A549 (cell line): ENCODE results near the gene ZBTB46. TPM values are rescaled to one million over a fixed set of nuclear protein-coding genes. Genes with fewer than 3 reads are reported as not detected.

Experiments
- ATAC-seq, 2 experiments: fragments of 200-7000 bp in 1 of 2; fragments of >200 bp in 1 of 2; cut with Nextera tagmentation in 1 of 2; cut with Tn5 transposase in 1 of 2; 3 replicates each; pipeline versions ENCODE4 v1.8.0 to v1.9.1; 2018 to 2020; ENCODE audit warnings: mild to moderate bottlenecking in 1 of 2, moderate library complexity in 1 of 2
- CTCF ChIA-PET: fragments of 300-600 bp; sonication (Branson Sonifier 250); formaldehyde crosslinking; extraction: SDS; loops from one replicate; lab custom pipeline; 2021; ENCODE audit warnings: antibody characterized with exemption, inconsistent platforms; lab: Yijun Ruan, JAX
- POLR2A ChIA-PET: fragments of 350-600 bp; formaldehyde crosslinking; extraction: SDS; loops from one replicate; lab custom pipeline; 2021; ENCODE audit warnings: antibody characterized with exemption, inconsistent platforms; lab: Yijun Ruan, JAX
- DNase-seq, 2 experiments: peaks; one replicate each; pipeline versions ENCODE4 v3.0.0 to v3.0.0-alpha.2; 2011 to 2016; ENCODE audit warnings: low read depth in 1 of 2, low spot score in 1 of 2
- FAIRE-seq: peaks from 2 replicates; lab custom pipeline; 2011; peaks lifted over from hg19 to GRCh38; lab: Jason Lieb, UNC
- H3K27ac ChIP-seq, 2 experiments: fragments of >200 bp; sonication (Bioruptor Twin); formaldehyde crosslinking; 3 replicates each; pipeline ENCODE4 v1.5.1; 2016 to 2017
- H3K4me1 ChIP-seq: fragments of >200 bp; sonication (Bioruptor Twin); formaldehyde crosslinking; 3 replicates; pipeline ENCODE4 v1.6.1; 2016
- H3K4me2 ChIP-seq: fragments of >200 bp; sonication (Bioruptor Twin); formaldehyde crosslinking; 3 replicates; pipeline ENCODE4 v1.6.1; 2016
- H3K4me3 ChIP-seq: fragments of >200 bp; sonication (Bioruptor Twin); formaldehyde crosslinking; 3 replicates; pipeline ENCODE4 v1.5.1; 2016
- H3K9me3 ChIP-seq: fragments of >200 bp; sonication (Bioruptor Twin); formaldehyde crosslinking; 3 replicates; pipeline ENCODE4 v1.6.1; 2016
- BHLHE40 ChIP-seq: IDR thresholded peaks from 2 replicates; pipeline ENCODE4 v1.6.1; 2012; ENCODE audit warnings: low read depth, low read length, inconsistent platforms
- CBX8 ChIP-seq: fragments of 200-600 bp; sonication (generic); IDR thresholded peaks from 2 replicates; pipeline ENCODE4 v1.6.1; 2016
- EHF ChIP-seq: fragments of 250-450 bp; sonication (Bioruptor Pico); IDR thresholded peaks from 2 replicates; pipeline ENCODE4 v1.5.0; 2020; ENCODE audit warnings: mild to moderate bottlenecking
- EHMT2 ChIP-seq: fragments of 200-600 bp; sonication (generic); IDR thresholded peaks from 2 replicates; pipeline ENCODE4 v1.6.1; 2016; ENCODE audit warnings: antibody characterized with exemption, low read depth, mild to moderate bottlenecking, moderate library complexity
- FOXS1 ChIP-seq: fragments of 250-450 bp; sonication (Bioruptor Pico); IDR thresholded peaks from 2 replicates; pipeline ENCODE4 v1.5.0; 2020; ENCODE audit warnings: mild to moderate bottlenecking, moderate library complexity
- HEYL ChIP-seq: fragments of 250-450 bp; sonication (Bioruptor Pico); IDR thresholded peaks from 2 replicates; pipeline ENCODE4 v1.8.0; 2021; ENCODE audit warnings: mild to moderate bottlenecking, moderate library complexity
- HOXA7 ChIP-seq: fragments of 250-450 bp; sonication (Bioruptor Pico); IDR thresholded peaks from 2 replicates; pipeline ENCODE4 v1.5.0; 2020; ENCODE audit warnings: mild to moderate bottlenecking, moderate library complexity
- HOXB5 ChIP-seq: fragments of 250-450 bp; sonication (Bioruptor Pico); IDR thresholded peaks from 2 replicates; pipeline ENCODE4 v1.5.0; 2020; ENCODE audit warnings: mild to moderate bottlenecking, moderate library complexity
- JUNB ChIP-seq: fragments of >200 bp; sonication (Bioruptor Twin); formaldehyde crosslinking; IDR thresholded peaks from 2 replicates; pipeline ENCODE4 v1.6.1; 2016
- KDM1A ChIP-seq: fragments of 200-600 bp; sonication (generic); IDR thresholded peaks from 2 replicates; pipeline ENCODE4 v1.6.1; 2016; ENCODE audit warnings: low read depth, mild to moderate bottlenecking
- MAFK ChIP-seq: fragments of 450-650 bp; IDR thresholded peaks from 2 replicates; pipeline ENCODE4 v1.6.1; 2014; ENCODE audit not compliant: partially characterized antibody
- MAZ ChIP-seq: fragments of 150-350 bp; IDR thresholded peaks from 2 replicates; pipeline ENCODE4 v1.6.1; 2014; ENCODE audit warnings: antibody characterized with exemption, low read depth, low read length, borderline replicate concordance
- MYC ChIP-seq: IDR thresholded peaks from 2 replicates; pipeline ENCODE4 v1.6.1; 2012; ENCODE audit warnings: mild to moderate bottlenecking, inconsistent platforms, low read length, improper control_type of control experiment, borderline replicate concordance
- NPAS2 ChIP-seq: fragments of 250-450 bp; sonication (Bioruptor Pico); IDR thresholded peaks from 2 replicates; pipeline ENCODE4 v1.8.0; 2022; ENCODE audit warnings: mild to moderate bottlenecking, moderate library complexity, borderline replicate concordance
- NR3C1 ChIP-seq: fragments of >200 bp; sonication (Bioruptor Twin); formaldehyde crosslinking; IDR thresholded peaks from 3 replicates; pipeline ENCODE4 v1.6.1; 2017
- PHF8 ChIP-seq: fragments of 200-600 bp; sonication (generic); IDR thresholded peaks from 2 replicates; pipeline ENCODE4 v1.6.1; 2016; ENCODE audit warnings: low read depth, mild to moderate bottlenecking, antibody characterized with exemption, moderate library complexity, borderline replicate concordance
- POLR2A ChIP-seq: IDR thresholded peaks from 2 replicates; pipeline ENCODE4 v1.6.1; 2012; ENCODE audit warnings: mild to moderate bottlenecking, low read length
- POLR2AphosphoS2 ChIP-seq: conservative IDR thresholded peaks from 2 replicates; pipeline ENCODE4 v1.6.1; 2012; ENCODE audit warnings: low read length, improper control_type of control experiment, inconsistent platforms
- RAD21 ChIP-seq, 2 experiments: fragments of >200 bp in 1 of 2; sonication (Bioruptor Twin) in 1 of 2; formaldehyde crosslinking in 1 of 2; IDR thresholded peaks in 1 of 2; conservative IDR thresholded peaks in 1 of 2; 2 replicates in 1 of 2; 3 replicates in 1 of 2; pipeline ENCODE4 v1.6.1; 2012 to 2018; ENCODE audit warnings: inconsistent platforms in 1 of 2
- RCOR1 ChIP-seq: fragments of 150-350 bp; IDR thresholded peaks from 2 replicates; pipeline ENCODE4 v1.6.1; 2014; ENCODE audit warnings: antibody characterized with exemption, low read length, low read depth
- TP53 ChIP-seq: fragments of 250-450 bp; sonication (Bioruptor Pico); IDR thresholded peaks from 2 replicates; pipeline ENCODE4 v1.5.0; 2021; ENCODE audit warnings: mild to moderate bottlenecking, moderate library complexity
- ZC3H11A ChIP-seq: fragments of 450-650 bp; IDR thresholded peaks from 2 replicates; pipeline ENCODE4 v1.6.1; 2014; ENCODE audit warnings: antibody characterized with exemption, mild to moderate bottlenecking
- ZFP36 ChIP-seq: fragments of 450-650 bp; IDR thresholded peaks from 2 replicates; pipeline ENCODE4 v1.6.1; 2014; ENCODE audit warnings: borderline replicate concordance; ENCODE audit not compliant: partially characterized antibody
- ZSCAN20 ChIP-seq: fragments of 250-450 bp; sonication (Bioruptor Pico); IDR thresholded peaks from 2 replicates; pipeline ENCODE4 v1.8.0; 2022; ENCODE audit warnings: mild to moderate bottlenecking, moderate library complexity
- WGBS: methylation state at CpG from one replicate; pipeline ENCODE4 v1.1.6; 2017; ENCODE audit errors: missing lambda C conversion rate; 5-methylcytosine and 5-hydroxymethylcytosine counted together
- polyA plus RNA-seq, 4 experiments: library from polyadenylated mRNA; depleted of rRNA in 3 of 4; stranded (reverse); fragments of >200 nt; fragmentation: RNase III in 1 of 4; extraction: RNeasy Plus Mini Kit Qiagen cat#74134 plus additional on column Dnase treatment in 1 of 4; gene quantifications; 2 replicates in 3 of 4; 3 replicates in 1 of 4; pipeline ENCODE4 v1.2.3, GENCODE V29; 2011 to 2017
- TF ChIP-seq, protein P1 (sequence below): fragments of >200 bp; sonication (Bioruptor Twin); formaldehyde crosslinking; IDR thresholded peaks from 2 replicates; pipeline ENCODE4 v1.6.1; 2016
- TF ChIP-seq, protein P2 (sequence below): fragments of 250-450 bp; sonication (Bioruptor Pico); IDR thresholded peaks from 2 replicates; pipeline ENCODE4 v1.5.0; 2020; ENCODE audit warnings: low read depth, mild to moderate bottlenecking, moderate library complexity
- TF ChIP-seq, protein P3 (sequence below): fragments of 450-650 bp; IDR thresholded peaks from 2 replicates; pipeline ENCODE4 v1.6.1; 2014; ENCODE audit warnings: antibody characterized with exemption
- TF ChIP-seq, protein P4 (sequence below): IDR thresholded peaks from 2 replicates; pipeline ENCODE4 v1.6.1; 2012
- TF ChIP-seq, protein P5 (sequence below): IDR thresholded peaks from 2 replicates; pipeline ENCODE4 v1.6.1; 2012

The ZBTB46 gene
- polyA plus RNA-seq, 2 of the 4 experiments (the other 2 are of a cell fraction), result 0.17 to 0.43 TPM

DNA sequence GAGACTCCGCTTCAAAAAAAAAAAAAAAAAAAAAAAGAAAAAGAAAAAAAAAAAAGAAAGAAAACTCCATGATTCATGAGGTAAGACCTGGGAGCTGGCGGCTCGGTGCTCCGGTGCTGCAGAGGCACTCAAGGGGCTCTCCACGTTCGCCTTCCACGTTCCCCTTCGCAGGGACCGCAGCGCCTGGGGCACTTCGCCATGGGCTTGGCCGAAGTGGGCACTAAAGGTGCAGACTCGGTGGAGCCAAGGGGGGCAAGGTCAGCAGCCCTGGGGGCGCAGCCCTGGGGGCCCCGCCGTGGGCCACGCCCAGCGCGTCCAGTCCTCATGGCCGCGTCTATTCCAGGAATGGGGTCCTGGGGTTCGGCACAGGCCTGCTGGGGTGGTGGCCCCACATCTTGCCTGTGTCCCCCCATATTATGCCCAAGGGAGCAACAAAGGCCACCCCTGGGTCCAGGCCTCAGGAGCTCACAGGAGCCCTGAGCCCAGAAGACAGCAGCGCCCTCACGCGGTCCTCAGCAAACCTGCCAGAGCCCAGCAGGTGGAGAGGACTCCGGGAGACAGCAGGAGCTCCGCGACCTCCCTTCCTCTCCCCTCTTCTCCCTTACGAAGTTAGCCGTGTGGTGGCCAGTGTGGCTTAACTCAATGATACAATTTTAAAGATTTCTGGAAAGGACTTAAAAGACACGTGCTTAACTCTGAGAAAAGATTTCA lies 21.9 kb downstream of the ZBTB46 start:
- ATAC-seq (no peak), FAIRE-seq (no peak), DNase-seq (no peak)
- Histone ChIP-seq H3K4me3 (no peak overlapping the region), H3K27ac (no peak overlapping the region), H3K4me2 (no peak overlapping the region), H3K4me1 (no peaks in the 10 kb centered on the region), H3K9me3 (no peaks in the 10 kb centered on the region)
- TF ChIP-seq, protein P1, sequence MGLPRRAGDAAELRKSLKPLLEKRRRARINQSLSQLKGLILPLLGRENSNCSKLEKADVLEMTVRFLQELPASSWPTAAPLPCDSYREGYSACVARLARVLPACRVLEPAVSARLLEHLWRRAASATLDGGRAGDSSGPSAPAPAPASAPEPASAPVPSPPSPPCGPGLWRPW, result no peak
- TF ChIP-seq ZC3H11A (no peak), RAD21 (conservative IDR thresholded peaks at IDR 0.05 in 1 of 2, IDR thresholded peaks at IDR 0.05 in 1 of 2) (no peak), ZFP36 (no peak), NR3C1 (no peak), NPAS2 (CRISPR knock-in tag) (no peak), KDM1A (no peak), HOXB5 (CRISPR knock-in tag) (no peak), ZSCAN20 (CRISPR knock-in tag) (no peak), HOXA7 (no peak), PHF8 (no peak), HEYL (no peak), TP53 (CRISPR knock-in tag) (no peak)
- TF ChIP-seq, protein P2, sequence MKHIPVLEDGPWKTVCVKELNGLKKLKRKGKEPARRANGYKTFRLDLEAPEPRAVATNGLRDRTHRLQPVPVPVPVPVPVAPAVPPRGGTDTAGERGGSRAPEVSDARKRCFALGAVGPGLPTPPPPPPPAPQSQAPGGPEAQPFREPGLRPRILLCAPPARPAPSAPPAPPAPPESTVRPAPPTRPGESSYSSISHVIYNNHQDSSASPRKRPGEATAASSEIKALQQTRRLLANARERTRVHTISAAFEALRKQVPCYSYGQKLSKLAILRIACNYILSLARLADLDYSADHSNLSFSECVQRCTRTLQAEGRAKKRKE, result no peak
- TF ChIP-seq, protein P3, sequence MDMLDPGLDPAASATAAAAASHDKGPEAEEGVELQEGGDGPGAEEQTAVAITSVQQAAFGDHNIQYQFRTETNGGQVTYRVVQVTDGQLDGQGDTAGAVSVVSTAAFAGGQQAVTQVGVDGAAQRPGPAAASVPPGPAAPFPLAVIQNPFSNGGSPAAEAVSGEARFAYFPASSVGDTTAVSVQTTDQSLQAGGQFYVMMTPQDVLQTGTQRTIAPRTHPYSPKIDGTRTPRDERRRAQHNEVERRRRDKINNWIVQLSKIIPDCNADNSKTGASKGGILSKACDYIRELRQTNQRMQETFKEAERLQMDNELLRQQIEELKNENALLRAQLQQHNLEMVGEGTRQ, result no peak
- POLR2A ChIA-PET, result no interaction called here
- CTCF ChIA-PET, result interaction anchor here (0.6 to 1.8 kb wide), 5 partner anchors 13 to 271 kb away, joined by 3 to 6 read pairs (median 3); no protein-coding TSS in a partner anchor
- 87% methylated on average over 29 of the region's 31 CpGs for WGBS

DNA sequence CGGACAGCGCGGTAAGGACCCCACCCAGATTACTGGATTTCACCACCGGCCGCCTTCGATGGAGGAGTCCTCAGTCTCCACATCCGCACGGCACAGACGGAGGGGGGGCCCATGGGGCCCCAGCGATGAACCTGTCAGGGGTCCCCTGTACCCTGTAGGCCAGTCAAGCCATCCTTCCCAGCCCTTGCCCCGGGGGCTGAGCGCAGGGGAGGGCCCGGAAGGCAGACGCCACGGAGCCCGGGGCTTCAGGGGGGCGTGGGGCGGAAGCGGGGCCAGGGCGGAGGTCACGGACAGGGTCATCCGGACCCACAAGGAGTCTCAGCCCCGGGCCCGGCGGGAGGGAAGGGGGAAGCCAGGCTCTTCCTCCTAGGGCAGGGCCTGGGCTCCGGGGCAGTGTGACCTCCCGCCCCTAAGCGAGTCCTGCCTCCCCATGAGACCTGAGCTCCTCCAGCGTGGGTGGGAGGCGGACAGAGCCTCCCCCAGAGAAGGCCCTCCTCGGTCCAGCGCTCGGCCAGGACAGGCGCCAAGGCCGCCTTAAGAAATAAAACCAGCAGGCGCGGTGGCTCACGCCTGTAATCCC lies 22.8 kb downstream of the ZBTB46 start:
- no peak for DNase-seq
- FAIRE-seq, result no peak
- Histone ChIP-seq H3K27ac (no peak overlapping the region), H3K4me3 (no peak overlapping the region), H3K4me1 (no peaks in the 10 kb centered on the region), H3K4me2 (no peak overlapping the region), H3K9me3 (no peaks in the 10 kb centered on the region)
- CTCF ChIA-PET, result interaction anchor here (1.1 to 1.8 kb wide), 3 partner anchors 12 to 270 kb away, joined by 3 to 6 read pairs (median 3); no protein-coding TSS in a partner anchor
- TF ChIP-seq RCOR1, result no peak
- no peak for TF ChIP-seq JUNB
- TF ChIP-seq, protein P2, result no peak
- no peak for TF ChIP-seq FOXS1
- TF ChIP-seq, protein P1, result no peak
- TF ChIP-seq BHLHE40, result no peak
- TF ChIP-seq, protein P4, sequence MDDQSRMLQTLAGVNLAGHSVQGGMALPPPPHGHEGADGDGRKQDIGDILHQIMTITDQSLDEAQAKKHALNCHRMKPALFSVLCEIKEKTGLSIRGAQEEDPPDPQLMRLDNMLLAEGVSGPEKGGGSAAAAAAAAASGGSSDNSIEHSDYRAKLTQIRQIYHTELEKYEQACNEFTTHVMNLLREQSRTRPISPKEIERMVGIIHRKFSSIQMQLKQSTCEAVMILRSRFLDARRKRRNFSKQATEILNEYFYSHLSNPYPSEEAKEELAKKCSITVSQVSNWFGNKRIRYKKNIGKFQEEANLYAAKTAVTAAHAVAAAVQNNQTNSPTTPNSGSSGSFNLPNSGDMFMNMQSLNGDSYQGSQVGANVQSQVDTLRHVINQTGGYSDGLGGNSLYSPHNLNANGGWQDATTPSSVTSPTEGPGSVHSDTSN, result no peak
- no peak for TF ChIP-seq EHMT2
- no peak for TF ChIP-seq EHF (CRISPR knock-in tag)
- no peak for TF ChIP-seq CBX8
- no peak for TF ChIP-seq MAZ
- no peak for TF ChIP-seq HOXA7
- TF ChIP-seq MAFK, result no peak
- TF ChIP-seq TP53 (CRISPR knock-in tag), result no peak
- no peak for TF ChIP-seq MYC
- TF ChIP-seq RAD21 (conservative IDR thresholded peaks at IDR 0.05 in 1 of 2, IDR thresholded peaks at IDR 0.05 in 1 of 2), result no peak
- TF ChIP-seq, protein P5, sequence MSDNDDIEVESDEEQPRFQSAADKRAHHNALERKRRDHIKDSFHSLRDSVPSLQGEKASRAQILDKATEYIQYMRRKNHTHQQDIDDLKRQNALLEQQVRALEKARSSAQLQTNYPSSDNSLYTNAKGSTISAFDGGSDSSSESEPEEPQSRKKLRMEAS, result no peak
- TF ChIP-seq POLR2A, result no peak
- no peak for TF ChIP-seq POLR2AphosphoS2
- POLR2A ChIA-PET, result no interaction called here
- WGBS, result 92% methylated on average over 16 of the region's 38 CpGs
- ATAC-seq, result no peak
